ENCODE results near the gene NFATC1.

DNA sequence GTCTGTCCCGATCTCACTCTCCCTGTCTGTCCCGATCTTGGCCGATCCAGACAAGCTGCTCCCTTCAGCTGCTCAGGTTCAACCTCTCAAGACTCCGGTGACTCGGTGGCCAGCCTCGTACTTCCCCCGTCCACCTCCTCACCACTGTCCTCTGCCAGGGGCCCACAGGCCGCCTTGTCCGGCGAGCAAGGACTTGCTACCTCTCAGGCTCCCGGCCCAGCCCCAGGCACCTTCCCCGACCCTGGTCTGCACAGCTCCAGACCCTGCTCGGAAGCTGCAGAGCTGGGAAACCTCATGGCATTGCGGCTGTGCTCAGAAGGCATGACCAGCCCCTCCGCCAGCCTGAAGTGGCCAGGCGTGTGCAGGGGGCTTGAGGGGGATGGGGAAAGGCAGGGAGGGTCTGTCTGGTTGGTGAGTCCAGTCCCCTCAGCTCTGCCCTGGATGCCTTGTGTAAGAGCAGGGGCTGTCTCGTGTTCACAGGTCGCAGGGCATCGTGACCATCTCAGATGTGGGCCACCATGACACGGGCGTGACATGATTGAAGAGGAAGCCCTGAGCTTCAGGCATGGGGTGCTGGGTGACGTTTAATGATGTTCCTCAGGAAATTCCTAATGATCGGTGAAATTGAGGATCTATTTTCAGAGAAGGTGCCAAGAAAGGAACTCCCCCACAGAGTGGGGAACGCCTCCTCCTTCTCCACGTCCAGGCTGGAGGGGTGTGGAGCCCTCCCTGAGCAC lies 162.6 kb downstream of the NFATC1 start:
- TF ChIP-seq, protein P1, sequence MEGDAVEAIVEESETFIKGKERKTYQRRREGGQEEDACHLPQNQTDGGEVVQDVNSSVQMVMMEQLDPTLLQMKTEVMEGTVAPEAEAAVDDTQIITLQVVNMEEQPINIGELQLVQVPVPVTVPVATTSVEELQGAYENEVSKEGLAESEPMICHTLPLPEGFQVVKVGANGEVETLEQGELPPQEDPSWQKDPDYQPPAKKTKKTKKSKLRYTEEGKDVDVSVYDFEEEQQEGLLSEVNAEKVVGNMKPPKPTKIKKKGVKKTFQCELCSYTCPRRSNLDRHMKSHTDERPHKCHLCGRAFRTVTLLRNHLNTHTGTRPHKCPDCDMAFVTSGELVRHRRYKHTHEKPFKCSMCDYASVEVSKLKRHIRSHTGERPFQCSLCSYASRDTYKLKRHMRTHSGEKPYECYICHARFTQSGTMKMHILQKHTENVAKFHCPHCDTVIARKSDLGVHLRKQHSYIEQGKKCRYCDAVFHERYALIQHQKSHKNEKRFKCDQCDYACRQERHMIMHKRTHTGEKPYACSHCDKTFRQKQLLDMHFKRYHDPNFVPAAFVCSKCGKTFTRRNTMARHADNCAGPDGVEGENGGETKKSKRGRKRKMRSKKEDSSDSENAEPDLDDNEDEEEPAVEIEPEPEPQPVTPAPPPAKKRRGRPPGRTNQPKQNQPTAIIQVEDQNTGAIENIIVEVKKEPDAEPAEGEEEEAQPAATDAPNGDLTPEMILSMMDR (IDR thresholded peaks at IDR 0.05): no peak
- no peak for TF ChIP-seq POLR2A (IDR thresholded peaks at IDR 0.05)
